HUDEP-2 (cell line): ENCODE results near the gene CAMK1G.

ENCODE experiments used
- DNase-seq, 76 experiments: peaks; one replicate each; lab custom pipeline; 2025; ENCODE audit not compliant: unreplicated experiment in 76 of 76; lab: John Stamatoyannopoulos, UW

Gene CAMK1G

GRCh38 chr1:209657140-209657879 is 73.8 kb downstream of the CAMK1G start:
- DNase-seq, result no peak

- DNase-seq, result no peak
Measured at GRCh38 chr1:209657918-209658317, 74.4 kb downstream of the CAMK1G start.

- DNase-seq, result no peak
Measured at GRCh38 chr1:209659909-209660308, 76.4 kb downstream of the CAMK1G start.

GRCh38 chr1:209661071-209661470 is 77.6 kb downstream of the CAMK1G start:
- no peak for DNase-seq

- no peak for DNase-seq
Measured at GRCh38 chr1:209662879-209663327, 79.4 kb downstream of the CAMK1G start.
